ENCODE data around the gene MELK. TPM values are rescaled to one million over a fixed set of nuclear protein-coding genes. Genes with fewer than 3 reads are reported as not detected.
"Not testable (repeated sequence)": the region's sequence is repeated elsewhere in the genome, so short reads cannot be mapped to it uniquely, and the experiment has no call there.

MELK gene
- total RNA-seq, 1 donor from 2014 or later: 59.2 TPM

DNA sequence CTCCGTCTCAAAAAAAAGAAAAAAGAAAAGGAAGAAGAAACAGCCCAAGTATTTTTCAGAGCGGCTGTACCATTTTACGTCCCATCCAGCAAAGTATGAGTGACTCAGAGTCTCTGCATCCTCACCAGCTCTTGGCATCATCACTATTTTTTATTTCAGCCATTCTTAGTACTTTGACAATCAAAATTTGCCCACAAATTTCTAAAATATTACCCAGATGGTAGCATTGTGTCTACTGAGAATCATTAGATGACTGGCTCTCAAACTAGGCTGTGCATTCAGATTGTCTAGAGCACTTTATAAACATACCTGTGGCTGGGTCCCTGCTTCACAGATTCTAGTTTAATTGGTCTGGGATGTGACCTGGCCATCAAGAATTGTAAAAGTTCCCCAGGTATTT lies 21.6 kb upstream of the MELK start:
- no peak for DNase-seq (ENCODE audit: low read depth, low spot score)
- no peaks in the 10 kb centered on the region for H3K36me3 Mint-ChIP-seq (ENCODE audit: low read depth)
- TF ChIP-seq, protein P1, sequence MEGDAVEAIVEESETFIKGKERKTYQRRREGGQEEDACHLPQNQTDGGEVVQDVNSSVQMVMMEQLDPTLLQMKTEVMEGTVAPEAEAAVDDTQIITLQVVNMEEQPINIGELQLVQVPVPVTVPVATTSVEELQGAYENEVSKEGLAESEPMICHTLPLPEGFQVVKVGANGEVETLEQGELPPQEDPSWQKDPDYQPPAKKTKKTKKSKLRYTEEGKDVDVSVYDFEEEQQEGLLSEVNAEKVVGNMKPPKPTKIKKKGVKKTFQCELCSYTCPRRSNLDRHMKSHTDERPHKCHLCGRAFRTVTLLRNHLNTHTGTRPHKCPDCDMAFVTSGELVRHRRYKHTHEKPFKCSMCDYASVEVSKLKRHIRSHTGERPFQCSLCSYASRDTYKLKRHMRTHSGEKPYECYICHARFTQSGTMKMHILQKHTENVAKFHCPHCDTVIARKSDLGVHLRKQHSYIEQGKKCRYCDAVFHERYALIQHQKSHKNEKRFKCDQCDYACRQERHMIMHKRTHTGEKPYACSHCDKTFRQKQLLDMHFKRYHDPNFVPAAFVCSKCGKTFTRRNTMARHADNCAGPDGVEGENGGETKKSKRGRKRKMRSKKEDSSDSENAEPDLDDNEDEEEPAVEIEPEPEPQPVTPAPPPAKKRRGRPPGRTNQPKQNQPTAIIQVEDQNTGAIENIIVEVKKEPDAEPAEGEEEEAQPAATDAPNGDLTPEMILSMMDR (conservative IDR thresholded peaks at IDR 0.05): no peak
- H3K27ac Mint-ChIP-seq (ENCODE audit: unreplicated experiment): no peak overlapping the region
- H3K9me3 Mint-ChIP-seq: no peaks in the 10 kb centered on the region
- H3K27me3 Mint-ChIP-seq (ENCODE audit: low read depth): peaks cover 2% of the 10 kb centered on the region
- H3K4me1 Mint-ChIP-seq: peaks cover 4% of the 10 kb centered on the region
- H3K4me3 Mint-ChIP-seq: no peak overlapping the region

DNA sequence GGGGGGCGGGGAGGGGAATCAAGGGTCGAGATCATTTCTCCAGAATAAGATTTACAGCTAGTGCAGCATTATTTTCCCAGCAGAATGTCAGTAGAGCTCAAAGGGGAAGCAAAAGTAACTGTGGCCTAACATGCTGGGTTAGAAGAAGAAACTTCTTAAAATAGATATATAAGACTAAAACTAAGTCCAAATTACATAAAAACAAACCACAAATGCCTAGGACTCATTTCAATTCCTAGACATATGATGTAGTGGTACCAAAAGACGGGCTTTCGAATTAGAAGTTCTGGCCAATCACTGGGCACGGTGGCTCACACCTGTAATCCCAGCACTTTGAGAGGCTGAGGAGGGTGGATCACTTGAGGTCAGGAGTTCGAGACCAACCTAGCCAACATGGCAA lies 20.8 kb upstream of the MELK start:
- Mint-ChIP-seq H3K9me3 (no peaks in the 10 kb centered on the region), H3K4me3 (no peak overlapping the region), H3K36me3 (ENCODE audit: low read depth) (no peaks in the 10 kb centered on the region), H3K27me3 (ENCODE audit: low read depth) (peaks cover 2% of the 10 kb centered on the region), H3K27ac (ENCODE audit: unreplicated experiment) (no peak overlapping the region), H3K4me1 (peaks cover 4% of the 10 kb centered on the region)
- DNase-seq (ENCODE audit: low read depth, low spot score): no peak
- TF ChIP-seq, protein P1 (conservative IDR thresholded peaks at IDR 0.05): no peak

DNA sequence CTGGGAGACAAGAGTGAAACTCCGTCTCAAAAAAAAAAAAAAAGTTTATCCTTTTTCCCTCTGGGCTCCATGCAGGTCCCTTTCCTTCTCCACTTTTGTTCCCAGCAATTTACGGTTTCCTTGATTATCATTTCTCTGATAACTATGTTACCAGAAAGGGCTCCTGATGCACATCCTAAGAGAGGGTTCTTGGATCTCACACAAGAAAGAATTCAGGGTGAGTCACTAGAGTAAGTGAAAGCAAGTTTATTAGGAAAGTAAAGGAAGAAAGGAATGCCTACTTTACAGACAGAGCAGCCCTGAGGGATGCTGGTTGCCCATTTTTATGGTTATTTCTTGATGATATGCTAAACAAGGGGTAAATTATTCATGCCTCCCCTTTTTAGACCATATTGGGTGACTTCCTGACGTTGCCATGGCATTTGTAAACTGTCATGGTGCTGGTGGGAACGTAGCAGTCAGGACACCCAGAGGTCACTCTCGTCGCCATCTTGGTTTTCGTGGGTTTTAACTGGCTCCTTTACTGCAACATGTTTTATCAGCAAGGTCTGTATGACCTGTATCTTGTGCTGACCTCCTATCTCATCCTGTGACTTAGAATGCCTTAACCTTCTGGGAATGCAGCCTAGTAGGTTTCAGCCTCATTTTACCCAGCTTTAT lies 13.5 kb upstream of the MELK start:
- Mint-ChIP-seq H3K27ac (ENCODE audit: unreplicated experiment) (no peak overlapping the region), H3K4me3 (no peak overlapping the region), H3K36me3 (ENCODE audit: low read depth) (no peaks in the 10 kb centered on the region), H3K27me3 (ENCODE audit: low read depth) (no peaks in the 10 kb centered on the region), H3K9me3 (no peaks in the 10 kb centered on the region), H3K4me1 (peaks cover 4% of the 10 kb centered on the region)
- TF ChIP-seq, protein P1 (conservative IDR thresholded peaks at IDR 0.05): no peak
- DNase-seq (ENCODE audit: low read depth, low spot score): no peak

DNA sequence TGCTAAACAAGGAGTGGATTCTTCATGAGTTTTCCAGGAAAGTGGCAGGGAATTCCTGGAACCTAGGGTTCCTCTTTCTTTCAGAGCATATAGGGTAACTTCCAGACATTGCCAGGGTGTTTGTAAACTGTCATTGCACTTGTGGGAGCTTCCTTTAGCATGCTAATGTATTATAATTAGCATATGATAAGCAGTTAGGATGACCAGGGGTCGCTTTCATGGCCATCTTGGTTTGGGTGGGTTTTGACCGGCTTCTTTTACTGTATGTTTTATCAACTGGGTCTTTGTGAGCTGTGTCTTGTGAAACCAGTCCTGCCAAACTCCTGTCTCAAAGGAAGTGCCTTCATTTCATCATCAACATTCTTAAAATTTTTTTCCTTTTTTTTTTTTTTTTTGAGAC lies 11.9 kb upstream of the MELK start:
- no peaks in the 10 kb centered on the region for H3K36me3 Mint-ChIP-seq (ENCODE audit: low read depth)
- DNase-seq (ENCODE audit: low read depth, low spot score): no peak
- no peak overlapping the region for H3K27ac Mint-ChIP-seq (ENCODE audit: unreplicated experiment)
- H3K4me1 Mint-ChIP-seq: peaks cover 1% of the 10 kb centered on the region
- H3K27me3 Mint-ChIP-seq (ENCODE audit: low read depth): no peaks in the 10 kb centered on the region
- H3K4me3 Mint-ChIP-seq: no peak overlapping the region
- no peaks in the 10 kb centered on the region for H3K9me3 Mint-ChIP-seq
- TF ChIP-seq, protein P1 (conservative IDR thresholded peaks at IDR 0.05): no peak

DNA sequence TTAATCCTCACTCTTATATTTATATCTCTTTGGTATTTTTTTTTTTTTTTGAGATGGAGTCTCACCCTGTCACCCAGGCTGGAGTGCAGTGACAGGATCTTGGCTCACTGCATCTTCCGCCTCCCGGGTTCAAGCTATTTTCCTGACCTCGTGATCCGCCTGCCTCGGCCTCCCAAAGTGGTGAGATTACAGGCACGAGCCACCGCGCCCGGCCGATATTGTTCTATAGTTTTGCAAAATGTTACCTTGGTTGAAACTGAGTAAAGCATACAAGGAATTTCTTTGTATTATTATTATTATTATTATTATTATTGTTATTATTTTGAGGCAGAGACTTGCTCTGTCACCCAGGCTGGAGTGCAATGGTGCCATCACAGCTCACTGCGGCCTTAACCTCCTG lies 9.9 kb upstream of the MELK start:
- H3K4me1 Mint-ChIP-seq; H3K36me3 Mint-ChIP-seq (ENCODE audit: low read depth); H3K27ac Mint-ChIP-seq (ENCODE audit: unreplicated experiment): not testable (repeated sequence)

DNA sequence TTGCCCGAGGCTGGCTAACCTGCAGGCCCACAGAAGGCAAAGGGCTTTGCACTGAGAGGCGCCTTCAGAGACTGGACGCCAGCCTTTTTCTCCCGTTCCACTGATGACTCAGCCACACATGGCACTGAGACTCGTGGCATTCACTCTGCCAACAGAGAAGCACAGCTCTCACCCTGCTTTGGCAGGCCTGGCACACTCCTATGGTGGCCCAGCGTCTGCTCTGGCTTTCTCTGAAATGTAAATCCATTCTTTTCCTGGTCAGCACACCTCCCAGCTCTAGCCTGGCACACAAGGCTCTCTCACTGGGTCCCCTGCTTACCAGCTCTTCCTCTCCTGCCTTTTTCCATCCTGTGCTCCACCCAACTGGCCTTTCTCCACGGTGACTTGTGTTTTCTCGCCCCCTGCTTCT lies 5.9 kb upstream of the MELK start:
- H3K4me1 Mint-ChIP-seq: no peaks in the 10 kb centered on the region
- TF ChIP-seq, protein P1 (conservative IDR thresholded peaks at IDR 0.05): no peak
- H3K27me3 Mint-ChIP-seq (ENCODE audit: low read depth): no peaks in the 10 kb centered on the region
- H3K9me3 Mint-ChIP-seq: no peaks in the 10 kb centered on the region
- no peak overlapping the region for H3K27ac Mint-ChIP-seq (ENCODE audit: unreplicated experiment)
- DNase-seq (ENCODE audit: low read depth, low spot score): no peak
- H3K36me3 Mint-ChIP-seq (ENCODE audit: low read depth): no peaks in the 10 kb centered on the region
- no peak overlapping the region for H3K4me3 Mint-ChIP-seq

More for the DNA sequence above, 9.9 kb upstream of the MELK start:
- H3K27me3 Mint-ChIP-seq (ENCODE audit: low read depth); H3K9me3 Mint-ChIP-seq; DNase-seq (ENCODE audit: low read depth, low spot score); H3K4me3 Mint-ChIP-seq: not testable (repeated sequence)

DNA sequence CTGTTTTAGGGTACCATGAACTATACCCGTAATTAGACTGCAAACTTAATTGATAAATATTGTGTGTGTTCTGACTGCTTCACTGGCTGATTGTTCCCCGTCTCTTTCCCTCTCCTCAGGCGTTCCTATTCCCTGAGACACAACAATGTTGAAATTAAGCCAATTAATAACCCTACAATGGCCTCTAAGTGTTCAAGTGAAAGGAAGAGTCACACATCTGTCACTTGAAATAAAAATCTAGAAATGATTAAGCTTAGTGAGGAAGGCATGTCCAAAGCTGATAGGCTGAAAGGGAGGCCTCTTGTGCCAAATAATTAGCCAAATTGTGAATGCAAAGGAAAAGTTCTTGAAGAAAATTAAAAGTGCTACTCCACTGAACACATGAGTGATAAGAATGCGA lies 4.0 kb upstream of the MELK start:
- H3K27me3 Mint-ChIP-seq (ENCODE audit: low read depth); DNase-seq (ENCODE audit: low read depth, low spot score); H3K4me3 Mint-ChIP-seq; H3K4me1 Mint-ChIP-seq; H3K9me3 Mint-ChIP-seq; H3K27ac Mint-ChIP-seq (ENCODE audit: unreplicated experiment); H3K36me3 Mint-ChIP-seq (ENCODE audit: low read depth): not testable (repeated sequence)
